GOT3 (cell line): ENCODE measurements around the gene OXGR1.

Source experiments
- DNase-seq: peaks from one replicate; lab custom pipeline; 2025; ENCODE audit warnings: mixed read lengths; lab: John Stamatoyannopoulos, UW

OXGR1 gene

DNA sequence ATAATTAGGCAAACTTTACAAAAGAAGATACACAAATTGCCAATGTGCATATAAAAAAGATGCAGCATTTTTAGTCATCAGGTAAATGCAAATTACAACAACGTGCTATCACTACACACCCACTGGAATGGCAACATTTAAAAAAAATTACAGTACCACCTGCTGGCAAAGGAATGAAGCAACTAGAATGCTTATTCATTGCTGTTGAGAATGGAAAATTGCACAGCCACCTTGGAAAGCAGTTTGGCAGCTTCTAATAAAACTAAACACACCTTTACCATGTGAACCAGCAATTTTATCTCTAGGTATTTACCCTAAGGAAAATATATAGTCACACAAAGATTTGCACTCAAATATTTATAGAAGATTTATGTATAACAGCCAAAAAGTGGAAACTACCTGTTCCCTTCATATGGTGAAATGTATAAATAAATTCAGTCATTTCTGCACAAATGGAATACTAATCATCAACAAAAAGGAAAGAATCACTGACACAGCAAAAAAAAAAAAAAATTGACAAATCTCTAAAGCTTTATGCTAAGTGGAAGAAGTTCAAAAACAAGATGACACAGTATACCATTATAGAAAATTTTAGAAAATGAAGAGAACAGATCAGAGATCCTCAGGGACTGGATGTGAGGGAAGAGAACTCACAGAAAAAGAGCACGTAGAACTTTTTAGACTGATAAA lies 30.3 kb downstream of the OXGR1 start:
- no peak for DNase-seq

DNA sequence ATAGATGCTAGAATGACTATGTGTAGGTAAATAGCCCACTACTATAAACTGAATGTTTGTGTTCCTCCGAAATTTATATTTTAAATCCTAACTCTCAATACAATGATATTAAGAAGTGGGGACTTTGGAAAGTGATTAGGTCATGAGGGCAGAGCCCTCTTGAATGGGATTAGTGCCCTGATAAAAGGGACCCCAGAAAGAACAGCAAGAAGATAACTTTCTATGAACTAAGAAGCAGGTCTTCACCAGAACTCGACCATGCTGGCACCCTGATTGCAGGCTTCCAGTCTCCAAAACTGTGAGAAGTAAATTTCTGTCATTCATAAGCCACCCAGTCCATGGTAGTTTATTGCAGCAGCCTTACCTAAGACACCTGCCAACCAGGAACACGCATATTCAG lies 33.9 kb downstream of the OXGR1 start:
- DNase-seq: no peak

DNA sequence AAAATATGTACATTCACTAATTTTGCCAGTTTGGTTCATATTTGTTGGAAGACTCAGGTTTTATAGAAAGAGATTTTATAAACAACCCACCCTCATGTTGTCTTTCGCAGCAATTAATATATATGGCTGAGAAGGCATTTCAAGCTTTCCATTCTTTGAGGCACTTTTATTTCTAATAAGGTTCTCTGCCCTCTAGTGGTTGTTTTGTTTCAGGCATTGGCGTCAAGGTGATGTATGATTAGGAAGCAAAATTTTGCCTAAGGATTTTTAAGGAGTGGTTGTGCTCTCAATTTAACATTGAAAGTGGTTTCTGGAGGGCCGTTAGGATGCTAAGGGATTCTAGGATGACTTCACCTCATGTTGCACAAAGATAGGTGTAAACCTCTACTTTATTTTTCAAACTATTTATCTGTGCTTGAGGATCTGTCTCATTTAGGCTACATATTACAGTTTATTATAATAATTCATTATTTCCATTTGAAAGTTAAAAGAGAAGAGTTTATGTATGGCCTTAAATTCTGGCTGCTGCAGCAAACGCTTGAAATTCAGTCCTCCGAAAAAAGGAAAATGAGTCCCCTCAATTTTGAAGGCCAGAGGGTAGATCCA lies 35.9 kb downstream of the OXGR1 start:
- DNase-seq: no peak

DNA sequence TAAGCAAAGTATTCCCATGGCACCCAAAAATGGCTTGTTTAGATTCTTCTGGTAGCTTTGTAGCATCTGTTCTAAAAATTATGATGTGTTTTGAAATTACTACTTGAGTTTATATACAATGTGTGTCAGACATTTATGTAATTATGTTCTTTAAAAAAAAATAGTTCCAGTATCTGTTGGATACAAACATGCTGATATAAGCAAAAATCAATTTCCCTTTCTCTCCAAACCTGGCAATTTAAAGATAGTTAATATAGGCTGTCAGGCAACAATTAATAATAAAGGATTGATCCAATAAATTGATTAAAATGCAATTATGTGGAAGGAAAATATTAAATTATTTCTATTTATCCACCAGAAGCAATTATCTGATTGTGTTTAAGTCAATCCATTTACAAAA lies 41.7 kb downstream of the OXGR1 start:
- DNase-seq: no peak

DNA sequence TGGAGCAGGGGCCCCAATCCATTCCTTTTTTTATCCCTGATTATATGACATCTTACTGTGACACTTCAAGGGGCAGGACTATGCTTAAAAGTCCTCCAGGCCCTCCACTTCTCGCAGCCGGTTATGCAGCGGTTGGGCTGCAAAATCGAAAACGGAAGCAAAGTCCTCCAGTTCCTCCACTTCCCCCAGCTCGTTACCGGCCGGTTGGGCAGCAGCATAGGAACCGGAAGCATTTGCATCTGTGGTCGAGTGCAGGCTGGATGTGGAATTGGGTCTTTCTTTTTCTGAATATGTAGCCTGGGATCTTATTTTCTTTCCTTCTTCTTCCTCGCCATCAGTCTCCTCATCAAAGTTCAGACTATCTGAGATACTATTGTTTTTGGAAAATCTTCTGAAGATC lies 46.1 kb downstream of the OXGR1 start:
- no peak for DNase-seq

DNA sequence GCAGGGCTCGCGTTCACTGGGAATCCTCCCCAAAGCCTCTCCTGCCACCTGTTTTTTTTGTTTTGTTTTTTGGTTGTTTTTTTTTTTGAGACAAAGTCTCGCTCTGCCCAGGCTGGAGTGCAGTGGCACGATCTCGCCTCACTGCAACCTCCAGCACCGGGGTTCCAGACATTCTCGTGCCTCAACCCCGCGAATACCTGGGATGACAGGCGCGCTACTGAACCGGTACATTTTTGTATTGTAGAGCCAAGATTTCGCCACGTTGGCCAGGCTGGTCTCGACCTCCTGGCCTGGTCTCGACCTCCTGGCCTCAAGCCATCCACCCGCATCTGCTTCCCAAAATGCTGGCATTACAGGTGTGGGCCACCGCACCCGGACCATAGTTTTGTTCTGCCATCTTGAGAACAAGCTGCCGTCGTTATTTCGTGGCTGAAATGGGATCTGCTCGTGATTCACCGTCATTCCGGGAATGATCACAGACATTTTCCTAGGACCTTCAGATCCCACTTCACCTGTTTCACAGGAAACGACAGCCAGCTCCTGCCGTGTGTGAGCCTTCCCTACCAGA lies 46.8 kb downstream of the OXGR1 start:
- DNase-seq: no peak

DNA sequence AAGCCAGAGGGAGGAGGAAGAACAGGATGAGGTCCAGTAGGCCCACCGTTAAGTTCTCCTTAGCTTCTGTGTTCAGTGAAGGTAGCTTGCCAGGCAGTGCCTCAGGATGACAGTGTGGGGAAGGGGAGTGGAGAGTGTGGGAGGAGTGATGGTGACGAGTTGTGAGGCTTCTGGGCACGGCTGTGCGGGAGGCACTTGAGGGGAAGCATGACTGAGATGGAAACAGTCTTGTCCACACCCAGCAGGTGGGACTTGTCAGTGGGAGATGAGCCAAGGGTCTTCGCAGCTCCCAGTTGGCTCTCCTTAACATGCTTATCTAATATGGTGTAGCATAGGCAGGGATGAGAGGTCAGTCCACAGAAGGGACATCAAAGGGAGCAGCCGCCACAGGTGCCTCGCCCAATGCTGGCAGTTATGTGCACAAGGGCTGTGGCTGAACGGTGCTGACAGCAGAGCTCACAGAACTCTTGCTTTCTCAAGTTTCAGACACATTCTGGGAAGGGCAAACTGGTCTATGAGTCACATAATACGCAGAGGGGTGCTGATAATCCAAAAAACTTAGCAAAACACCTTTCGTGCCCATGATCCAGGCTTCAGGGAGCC lies 47.5 kb downstream of the OXGR1 start:
- no peak for DNase-seq

DNA sequence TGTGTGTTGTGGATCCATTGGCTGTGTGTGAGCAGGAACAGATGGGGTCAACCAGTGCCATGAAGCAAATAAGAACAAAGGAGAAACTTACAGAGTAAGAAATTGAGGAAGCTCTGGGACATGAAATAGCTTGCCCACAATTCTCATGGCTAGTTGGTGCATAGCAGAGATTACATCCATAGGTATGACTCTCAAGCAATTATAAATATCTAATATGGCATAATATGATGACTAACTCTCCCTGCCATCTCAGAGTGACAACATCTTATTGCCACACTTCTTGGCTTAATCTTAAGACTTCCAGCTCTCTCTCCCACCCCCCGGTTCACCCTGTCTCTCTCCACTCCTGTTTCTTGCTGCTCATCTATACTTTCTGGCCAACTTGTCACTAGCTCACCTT lies 53.3 kb downstream of the OXGR1 start:
- DNase-seq: no peak

DNA sequence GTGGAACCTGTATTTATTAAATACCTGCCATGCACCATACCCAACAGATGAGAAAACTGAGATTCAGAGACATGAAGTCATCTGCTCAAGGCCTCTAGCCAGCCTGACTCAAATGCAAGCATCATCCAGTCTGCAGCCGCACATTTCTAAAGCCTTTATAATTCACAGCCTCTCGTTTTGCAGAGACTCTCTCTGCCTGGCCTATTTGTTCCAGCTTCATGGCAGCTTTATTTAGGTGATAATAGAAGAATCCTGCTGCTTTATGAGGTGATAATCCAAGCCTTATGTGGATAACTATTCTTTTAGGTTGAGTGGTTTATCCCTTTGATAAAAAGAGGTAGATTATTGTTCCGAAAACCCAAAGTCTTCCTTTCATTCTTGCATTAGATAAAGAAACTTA lies 58.4 kb downstream of the OXGR1 start:
- DNase-seq: no peak
